HG03432 (cell line): ENCODE results near the gene CDH23.

ENCODE experiments used
- ATAC-seq: cut with Tn5 transposase; IDR thresholded peaks from one replicate; pipeline ENCODE4 v1.9.1; 2021; ENCODE audit warnings: mild to moderate bottlenecking, moderate library complexity; ENCODE audit not compliant: unreplicated experiment

Gene CDH23

DNA sequence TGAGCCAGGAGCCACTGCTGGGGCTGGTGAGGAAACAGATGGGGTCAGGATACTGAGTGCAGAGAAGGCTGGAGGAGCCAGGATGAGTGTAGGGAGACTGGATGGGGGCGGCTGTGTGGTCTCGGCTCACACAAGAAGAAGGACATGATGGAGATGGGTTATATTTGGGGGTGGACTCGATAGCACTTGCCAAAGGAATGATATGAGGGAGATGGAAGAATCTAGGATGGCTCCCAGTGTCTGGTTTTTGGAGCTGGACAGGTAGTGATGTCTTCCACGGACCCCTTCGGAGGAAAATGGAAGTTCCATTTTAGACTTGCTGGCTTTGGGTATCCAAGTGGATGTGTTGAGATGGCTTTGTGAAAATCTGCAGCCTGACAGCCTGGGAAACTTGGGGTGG lies 83.9 kb downstream of the CDH23 start:
- ATAC-seq = no peak

DNA sequence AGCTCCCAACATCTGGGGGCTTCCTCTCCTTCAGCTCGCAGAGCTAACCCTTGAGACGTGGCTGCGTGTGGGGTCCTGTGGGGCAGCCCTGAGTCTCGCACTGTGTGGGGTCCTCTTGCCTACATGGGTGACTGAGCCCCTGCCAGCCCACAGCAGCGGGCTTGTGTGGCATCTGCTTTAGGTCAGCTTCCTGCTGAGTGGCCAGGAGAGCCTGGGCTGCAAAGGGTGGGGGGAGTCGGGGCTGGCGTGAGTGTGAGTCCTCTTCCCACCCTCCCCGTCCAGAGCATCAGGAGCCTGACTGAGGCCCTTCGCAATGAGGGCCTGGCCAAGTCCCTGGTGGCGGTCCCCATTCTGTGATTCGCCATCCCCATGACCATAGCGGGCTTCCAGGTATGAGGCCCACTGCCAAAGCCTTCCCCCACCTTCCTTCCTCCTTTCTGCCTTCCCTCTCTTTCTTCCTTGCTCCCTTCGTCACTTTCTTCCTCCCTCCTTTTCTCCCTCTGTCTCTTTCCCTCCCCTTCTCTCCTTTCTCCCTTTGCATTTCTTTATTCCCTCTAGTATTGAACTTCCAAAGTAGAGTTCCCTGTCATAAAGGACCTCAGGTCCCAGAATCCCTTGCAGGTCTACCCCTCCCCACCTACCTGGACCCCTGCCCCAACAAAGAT lies 85.2 kb downstream of the CDH23 start:
- no peak for ATAC-seq

DNA sequence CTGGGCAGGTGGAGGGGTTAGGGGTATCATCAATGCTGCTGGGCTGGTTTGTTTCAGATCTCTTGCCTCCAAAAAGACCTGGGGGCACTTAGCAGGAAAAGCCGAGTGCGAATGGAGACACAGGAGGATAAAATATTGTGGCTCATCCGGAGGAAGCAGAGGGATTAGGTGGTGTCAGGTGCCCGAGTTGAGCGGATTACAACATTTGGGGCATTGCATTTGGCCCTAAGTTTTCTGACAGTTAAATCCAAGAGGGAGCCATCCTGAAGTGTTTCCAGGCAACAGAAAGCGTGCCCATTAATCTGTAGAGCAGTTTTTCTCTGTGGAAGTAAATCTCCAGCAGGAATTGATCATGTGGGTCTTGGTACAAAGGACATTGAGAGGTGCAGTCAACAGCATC lies 85.9 kb downstream of the CDH23 start:
- ATAC-seq = no peak

DNA sequence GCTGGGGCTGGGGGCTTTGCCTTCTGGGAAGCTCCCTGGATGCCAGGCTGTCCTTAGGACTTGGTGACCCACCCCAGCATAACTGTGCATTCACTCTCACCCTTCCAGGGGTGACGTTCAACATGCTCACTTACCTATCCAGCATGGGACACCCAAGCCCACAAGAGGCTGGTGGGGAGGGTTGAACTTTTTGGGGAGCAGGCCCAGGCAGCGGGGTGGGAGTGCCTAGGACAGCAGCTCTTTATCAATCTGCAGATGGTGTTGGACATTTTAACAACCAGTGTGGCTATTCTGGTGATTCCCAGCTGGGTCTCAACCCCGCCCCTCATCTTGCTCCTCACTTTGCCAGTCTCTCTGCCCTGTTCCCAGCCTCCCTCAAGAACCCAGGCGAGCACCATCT lies 86.4 kb downstream of the CDH23 start:
- ATAC-seq = no peak

DNA sequence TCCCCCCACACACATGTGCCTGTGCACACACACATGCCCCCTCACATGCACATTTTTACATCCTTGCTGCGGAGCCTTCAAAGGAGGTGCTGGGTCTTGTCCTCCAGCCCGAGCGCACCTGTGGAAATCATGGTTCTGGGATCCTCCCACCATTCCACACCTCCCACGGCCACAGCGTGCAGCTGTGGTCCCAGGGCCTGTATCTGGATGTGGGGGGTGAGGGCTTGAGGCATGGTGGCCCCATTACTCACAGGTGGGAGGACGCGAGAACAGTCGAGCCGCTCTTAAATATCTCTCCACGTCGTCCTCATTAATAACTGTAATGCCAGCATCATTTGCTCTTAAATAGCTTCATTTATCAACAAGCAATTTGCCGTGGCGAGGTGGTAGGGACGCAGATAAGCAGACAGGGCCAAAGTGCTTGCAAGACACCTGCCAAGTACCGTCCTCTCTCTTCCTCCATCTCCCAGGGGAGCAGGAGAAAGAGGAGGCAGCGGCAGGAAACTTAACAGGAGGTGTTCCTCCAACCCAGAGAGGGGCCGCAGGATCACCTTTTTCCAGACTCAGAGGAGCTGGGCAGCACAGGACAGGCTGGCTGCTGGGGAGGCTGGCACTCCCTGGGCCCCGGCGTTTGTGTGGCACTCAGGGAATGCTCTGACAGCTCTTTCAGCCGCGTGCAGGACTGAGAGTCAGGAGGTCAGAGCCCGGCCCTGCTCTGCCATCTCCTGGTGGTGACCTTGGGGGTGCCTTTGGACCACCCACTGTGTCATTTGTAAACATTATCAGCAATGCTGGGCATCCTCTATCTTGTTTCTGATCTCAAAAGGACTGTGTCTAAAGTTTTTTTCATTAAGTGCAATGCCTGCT lies 87.4 kb downstream of the CDH23 start:
- no peak for ATAC-seq

DNA sequence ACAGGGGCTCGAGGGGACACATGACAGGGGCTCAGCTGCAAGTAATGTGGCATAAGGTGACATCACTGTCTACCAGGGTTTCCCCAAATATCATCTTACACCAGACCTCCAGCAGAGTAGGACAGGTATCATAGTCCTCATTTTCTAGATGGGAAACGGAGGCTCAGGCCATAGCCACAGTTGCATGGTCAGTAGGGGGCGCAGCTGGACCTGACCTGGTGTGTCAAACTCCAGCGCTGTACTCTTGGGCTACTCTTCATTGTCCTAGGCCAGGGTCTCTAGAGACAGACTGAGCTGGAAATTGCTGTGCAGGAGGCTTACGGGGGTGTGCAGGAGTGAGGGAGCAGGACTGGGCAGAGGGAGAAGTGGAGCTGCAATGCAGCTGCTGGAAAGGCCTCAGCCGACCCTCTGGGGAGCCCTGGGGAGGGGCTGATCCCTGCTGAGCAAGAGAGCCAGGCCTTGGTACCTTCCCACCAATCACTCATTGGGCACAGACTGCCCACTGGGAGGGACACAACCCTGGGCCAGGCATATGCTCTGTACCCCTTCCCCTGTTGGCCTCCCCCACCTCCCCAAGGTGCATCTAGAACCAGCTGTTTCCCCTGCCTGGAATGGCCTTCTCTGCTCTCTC lies 89.9 kb downstream of the CDH23 start:
- no peak for ATAC-seq

DNA sequence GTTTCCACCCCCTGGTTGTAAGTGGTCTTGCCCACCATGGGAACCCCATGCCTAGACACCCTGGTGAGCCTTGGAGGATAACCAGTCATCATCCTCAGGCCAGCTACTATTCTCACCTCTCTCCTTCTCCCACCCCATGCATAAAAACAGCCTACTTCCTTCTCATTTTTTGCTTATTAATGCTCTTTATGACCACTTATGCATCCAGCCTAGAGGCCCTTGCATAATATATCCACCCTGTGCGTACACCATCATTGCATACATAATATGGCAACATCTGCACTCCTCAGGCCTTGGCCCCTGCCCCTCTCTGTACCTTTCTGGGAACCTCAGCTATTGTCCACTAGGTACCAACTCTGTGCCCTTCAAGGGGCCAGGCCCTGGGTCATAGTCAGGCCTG lies 91.0 kb downstream of the CDH23 start:
- no peak for ATAC-seq

DNA sequence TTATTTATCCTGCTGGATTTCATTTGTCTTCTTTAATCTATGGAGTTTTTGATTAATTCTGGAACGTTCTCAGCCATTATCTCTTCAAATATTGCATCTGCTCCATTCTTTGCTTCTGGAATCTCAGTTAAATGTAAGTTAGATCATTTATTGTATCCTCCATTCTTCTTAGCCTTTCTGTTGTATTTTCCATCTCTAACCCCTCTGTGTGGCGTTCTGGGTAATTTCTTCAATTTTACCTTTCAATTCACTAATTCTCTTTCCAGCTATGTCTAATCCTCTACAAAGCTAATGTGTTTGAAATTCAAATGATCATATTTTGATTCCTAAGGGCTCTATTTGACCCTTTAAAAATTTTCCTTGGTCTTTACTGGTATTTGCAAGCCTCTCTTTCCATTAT lies 92.4 kb downstream of the CDH23 start:
- ATAC-seq = no peak

DNA sequence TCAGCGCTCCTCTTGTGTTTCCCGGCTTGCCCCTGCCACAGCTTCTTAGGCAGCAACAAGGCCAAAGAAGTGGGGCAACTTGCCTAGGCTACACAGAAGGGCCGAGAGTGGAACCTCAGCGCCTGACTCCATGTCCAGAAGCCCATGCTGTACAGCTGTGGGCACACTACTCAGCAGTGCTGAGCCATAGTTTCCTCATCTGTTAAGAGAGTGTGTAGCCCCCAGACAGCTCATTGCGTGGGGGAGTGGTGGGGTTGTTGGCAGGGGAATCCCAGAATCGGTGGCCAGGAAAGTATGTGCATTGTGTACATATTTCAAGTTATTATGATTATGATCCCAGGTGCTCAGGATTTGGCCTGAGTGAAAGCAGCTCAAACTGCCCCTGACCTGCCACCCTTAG lies 96.2 kb downstream of the CDH23 start:
- ATAC-seq = no peak

DNA sequence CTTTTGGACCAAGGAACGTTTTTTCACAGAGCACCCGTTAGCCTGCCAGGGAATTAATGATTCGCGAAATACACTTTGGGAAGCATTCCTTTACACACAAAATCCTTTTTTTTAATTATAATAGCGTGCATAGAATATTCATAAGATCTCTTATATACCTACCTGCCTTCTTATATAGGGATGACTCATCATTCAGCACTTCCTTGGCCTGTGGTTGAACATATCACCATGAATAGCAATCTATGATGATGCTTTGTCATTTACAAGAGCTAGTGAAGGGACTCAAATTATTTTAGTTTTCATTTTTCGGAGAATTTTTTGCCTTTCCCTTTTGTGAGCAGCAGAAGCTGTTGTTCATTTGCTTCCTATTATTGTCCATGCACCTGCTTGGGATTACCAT lies 97.0 kb downstream of the CDH23 start:
- no peak for ATAC-seq

DNA sequence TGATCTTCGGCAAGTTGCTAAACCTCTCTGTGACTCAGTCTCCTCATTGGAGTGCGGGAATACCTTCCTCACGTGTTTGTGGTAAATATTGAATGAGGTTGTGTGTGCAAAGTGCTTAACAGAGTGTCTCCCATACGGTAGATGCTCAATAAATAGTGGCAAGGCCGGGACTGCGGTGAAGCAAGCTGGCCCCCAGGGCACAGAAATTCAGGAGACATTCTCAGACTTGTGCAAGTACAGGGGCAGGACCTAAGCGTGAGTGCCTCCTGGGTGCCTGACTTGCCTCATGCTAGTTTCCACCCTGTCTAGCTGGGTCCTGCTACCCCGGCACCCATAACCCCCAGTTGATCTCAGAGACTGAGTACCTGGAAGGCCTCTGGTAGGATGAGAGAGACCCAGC lies 97.8 kb downstream of the CDH23 start:
- ATAC-seq = no peak

DNA sequence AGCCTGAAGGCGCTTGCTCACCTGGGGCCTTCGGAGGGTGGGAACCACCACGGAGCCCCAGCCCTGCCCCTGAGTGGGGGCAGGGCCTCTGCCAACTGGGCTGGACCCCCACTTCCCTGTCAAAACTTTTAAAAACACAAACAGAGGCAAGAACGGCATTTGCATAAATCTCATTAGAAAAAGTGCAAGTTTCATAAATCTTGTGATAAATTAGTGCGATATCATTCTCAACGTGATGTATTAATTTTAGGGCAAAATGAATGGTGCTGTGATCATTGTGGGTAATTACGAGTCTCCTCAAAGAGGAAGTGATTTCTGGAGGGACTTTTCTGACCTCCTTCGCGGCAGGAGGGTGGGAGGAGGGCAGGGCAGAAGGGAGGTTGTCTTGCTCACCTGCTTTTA lies 98.3 kb downstream of the CDH23 start:
- ATAC-seq = no peak

DNA sequence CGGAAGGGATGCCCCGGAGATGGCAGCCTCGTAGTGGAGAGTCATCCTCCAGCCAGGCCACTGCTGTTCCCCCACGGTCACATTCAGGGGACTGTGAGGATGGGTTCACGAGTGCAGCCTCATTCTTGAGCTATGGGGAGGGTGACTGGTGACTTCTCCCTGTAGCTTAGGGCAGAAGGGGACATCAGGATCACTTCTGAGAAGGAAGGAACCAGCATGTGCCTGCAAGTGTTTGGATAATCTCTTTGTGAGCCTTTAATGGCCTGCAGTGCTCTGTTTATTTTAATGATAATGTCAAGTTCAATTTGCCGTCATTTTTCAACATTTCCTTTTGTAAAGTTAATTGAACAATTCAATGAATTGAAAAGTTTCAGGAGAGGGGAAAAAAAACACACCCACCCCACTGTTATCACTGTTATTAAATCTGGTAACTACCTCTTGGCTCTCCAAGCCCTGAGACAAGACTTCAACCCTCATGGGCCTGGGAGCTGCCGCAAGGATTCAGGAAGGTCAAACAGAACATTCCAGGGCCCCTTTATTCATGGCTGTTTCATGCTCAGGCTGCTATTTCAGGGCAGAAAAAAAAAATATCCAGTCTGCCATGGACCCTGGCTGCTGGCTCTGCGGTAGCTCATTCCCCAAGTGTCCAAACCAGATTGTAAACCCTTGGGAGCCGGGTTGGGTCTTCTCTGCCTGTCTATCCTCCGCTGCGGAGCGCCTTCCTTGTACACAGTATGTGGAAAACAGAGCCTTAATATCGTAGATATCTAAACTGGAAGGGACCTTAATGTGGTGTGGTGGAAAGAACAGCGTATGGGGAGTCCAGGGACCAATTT lies 100.4 kb downstream of the CDH23 start:
- ATAC-seq = no peak

DNA sequence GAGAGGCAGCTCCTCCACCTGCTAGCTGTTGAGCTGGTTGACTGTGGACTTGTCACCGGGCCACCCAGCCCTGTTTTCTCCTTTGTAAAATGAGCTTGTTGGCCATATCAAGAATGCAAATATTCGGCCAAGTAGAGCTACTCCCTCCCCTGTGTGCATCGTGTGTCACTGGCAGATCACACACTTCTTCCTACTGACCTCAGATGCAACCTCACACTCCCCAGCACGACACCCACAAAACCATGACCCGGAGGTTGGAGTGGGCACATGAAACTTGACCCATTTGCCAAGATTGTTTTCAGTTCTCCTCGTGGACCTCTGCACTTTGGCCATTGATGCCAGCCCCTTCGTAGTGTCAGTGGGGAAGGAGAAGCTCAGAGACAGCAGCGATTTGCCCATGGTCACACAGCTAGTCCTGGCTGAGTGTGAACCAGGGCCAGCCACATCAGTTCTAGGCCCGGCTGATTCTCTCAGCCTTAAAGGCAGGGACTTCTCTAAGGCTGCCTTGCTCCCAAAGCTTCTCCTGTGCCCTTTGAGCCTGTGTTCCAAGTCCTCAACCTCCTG lies 101.1 kb downstream of the CDH23 start:
- no peak for ATAC-seq

DNA sequence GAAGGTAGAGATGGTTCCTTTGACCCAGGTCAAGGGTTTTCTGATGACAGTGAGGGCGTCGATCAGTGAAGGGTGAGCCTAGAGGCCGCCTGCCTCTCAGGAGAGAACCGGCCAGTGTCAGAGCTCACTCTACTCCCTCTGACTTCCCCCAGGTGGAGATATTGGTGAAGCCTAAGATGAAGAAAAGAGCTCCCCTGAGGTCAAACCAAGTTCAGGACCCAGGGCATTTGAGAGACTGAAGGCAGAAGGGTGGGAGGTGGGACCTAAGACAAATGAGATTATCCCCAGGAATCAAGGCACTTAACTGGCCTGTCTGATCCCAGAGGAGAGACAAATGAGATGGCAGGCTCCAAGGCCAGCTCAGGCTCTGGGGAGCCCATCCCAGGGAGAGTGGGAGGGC lies 104.7 kb downstream of the CDH23 start:
- no peak for ATAC-seq

DNA sequence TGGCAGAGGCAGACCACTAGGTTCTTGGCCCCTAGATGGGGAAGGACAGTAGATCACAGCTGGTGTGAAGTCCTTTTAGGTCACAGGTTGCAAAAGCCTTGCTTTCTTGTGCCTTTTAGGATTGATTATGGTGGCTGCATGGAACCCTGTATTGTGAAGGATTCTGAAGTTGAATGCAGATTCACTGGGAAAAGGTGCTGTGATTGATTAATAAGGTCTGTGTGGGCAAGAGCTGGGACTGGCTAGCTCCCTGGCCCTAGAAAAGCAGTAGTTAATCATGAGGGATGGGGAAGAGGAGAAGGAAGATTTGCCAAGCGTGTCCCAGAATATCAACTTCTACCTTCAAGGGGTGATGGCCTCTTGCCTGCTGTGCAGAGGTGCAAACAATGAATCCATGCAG lies 105.5 kb downstream of the CDH23 start:
- no peak for ATAC-seq

DNA sequence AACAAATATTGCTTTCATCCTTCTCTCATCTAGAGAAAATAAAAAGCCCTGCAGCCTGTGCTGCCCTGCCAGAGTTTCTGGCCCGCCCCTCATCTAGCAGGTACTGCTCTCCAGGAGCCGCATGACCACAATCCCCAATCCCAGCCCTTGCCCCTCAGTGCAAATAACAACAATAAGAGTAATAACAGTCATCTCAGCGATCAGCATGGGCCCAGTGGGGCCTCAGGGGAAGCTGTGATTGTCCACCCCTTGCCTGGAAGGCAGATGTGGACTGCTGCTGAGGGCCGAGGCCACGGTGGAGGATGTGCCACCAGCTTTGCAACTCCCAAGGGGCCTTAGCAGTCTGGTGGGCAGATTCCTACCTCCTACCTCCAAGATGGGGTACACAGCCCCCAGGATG lies 106.1 kb downstream of the CDH23 start:
- ATAC-seq = no peak

DNA sequence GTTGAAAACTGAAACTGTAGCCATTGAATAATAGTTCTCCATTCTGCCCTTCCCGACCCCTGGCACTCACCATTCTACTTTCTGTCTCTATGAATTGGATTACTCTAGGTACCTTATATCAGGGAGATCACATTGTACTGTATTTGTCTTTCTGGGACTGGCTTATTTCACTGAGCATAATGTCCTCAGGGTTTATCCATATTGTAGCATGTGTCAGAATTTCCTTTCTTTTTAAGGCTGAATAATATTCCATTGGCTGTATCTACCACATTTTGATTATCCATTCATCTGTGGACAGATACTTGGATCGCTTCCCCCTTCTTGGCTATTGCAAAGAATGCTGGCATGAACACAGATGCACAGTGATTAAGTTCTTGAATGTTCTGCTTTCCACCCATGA lies 107.4 kb downstream of the CDH23 start:
- ATAC-seq = no peak

DNA sequence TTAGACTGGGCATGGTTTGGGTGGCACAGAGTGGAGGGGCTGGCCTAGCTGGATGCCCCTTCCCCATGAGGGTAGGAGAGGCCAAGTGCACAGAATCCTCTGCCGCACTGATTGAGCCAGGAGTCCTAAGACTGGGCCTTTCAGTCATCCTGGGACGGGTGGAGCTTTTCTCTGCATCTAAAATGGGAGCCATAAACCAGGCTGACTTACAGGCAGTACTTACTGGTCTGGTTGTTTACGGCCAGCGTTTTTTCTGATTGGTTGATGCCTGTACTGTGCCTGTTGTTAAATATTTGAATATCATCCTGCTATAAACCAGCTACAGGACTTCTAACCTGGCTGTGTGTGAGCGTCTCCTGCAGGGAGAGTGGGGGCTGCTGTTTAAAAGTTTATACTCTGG lies 107.8 kb downstream of the CDH23 start:
- ATAC-seq = no peak

DNA sequence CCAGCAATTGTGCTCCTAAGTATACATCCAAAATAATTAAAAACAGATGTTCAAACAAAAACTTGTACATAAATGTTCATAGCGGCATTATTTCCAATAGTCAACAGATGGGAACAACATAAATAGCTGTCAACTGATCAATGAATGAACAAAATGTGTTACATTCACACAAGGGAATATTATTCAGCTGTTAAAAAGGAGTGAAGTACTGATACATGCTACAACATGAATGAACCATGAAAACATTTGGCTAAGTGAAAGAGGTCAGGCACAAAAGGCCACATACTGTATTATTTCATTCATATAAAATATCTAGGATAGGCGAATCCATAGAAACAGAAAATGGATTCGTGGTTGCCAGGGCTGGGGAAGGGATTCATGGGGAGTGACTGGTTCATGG lies 109.1 kb downstream of the CDH23 start:
- ATAC-seq = no peak

DNA sequence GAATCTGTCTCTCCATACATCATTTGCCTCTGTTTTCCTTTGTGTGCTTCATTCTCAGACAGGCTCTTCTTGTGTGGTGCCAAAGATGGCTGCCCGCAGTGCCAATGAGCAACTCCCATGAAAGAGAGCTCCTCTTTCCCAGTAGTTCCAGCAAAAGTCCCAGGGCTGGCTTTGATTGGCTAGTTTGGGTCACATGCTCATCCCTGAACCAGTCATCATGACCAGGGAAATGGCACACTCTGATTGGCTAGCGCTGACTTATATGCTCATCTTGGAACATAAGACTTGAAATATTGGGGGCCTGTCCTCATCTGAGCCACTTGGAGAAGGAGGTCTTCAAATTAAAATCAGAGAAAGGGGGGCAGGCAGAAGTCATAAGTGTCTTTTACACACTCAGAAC lies 112.7 kb downstream of the CDH23 start:
- ATAC-seq = no peak
